ENCODE data around the gene TSPAN15.

TSPAN15 gene

GRCh38 chr10:69494626-69495558 is 43.6 kb downstream of the TSPAN15 start:
- no peak overlapping the region for H3K27ac ChIP-seq
- TF ChIP-seq CTCF (conservative IDR thresholded peaks at IDR 0.05), result no peak

GRCh38 chr10:69495666-69496065 is 44.4 kb downstream of the TSPAN15 start:
- TF ChIP-seq CTCF (conservative IDR thresholded peaks at IDR 0.05), result no peak
- H3K27ac ChIP-seq, result no peak overlapping the region

GRCh38 chr10:69496352-69497230 is 45.3 kb downstream of the TSPAN15 start:
- TF ChIP-seq CTCF (conservative IDR thresholded peaks at IDR 0.05), result no peak
- H3K27ac ChIP-seq, result no peak overlapping the region

- no peak overlapping the region for H3K27ac ChIP-seq
- no peak for TF ChIP-seq CTCF (conservative IDR thresholded peaks at IDR 0.05)
Observed at GRCh38 chr10:69497231-69497561, 45.9 kb downstream of the TSPAN15 start.

GRCh38 chr10:69497611-69498390 is 46.5 kb downstream of the TSPAN15 start:
- H3K27ac ChIP-seq, result no peak overlapping the region
- TF ChIP-seq CTCF (conservative IDR thresholded peaks at IDR 0.05), result no peak

- H3K27ac ChIP-seq, result no peak overlapping the region
- no peak for TF ChIP-seq CTCF (conservative IDR thresholded peaks at IDR 0.05)
Observed at GRCh38 chr10:69498711-69499471, 47.6 kb downstream of the TSPAN15 start.

Data from VCaP (cell line).